ENCODE results near the gene TEKTIP1.

DNA sequence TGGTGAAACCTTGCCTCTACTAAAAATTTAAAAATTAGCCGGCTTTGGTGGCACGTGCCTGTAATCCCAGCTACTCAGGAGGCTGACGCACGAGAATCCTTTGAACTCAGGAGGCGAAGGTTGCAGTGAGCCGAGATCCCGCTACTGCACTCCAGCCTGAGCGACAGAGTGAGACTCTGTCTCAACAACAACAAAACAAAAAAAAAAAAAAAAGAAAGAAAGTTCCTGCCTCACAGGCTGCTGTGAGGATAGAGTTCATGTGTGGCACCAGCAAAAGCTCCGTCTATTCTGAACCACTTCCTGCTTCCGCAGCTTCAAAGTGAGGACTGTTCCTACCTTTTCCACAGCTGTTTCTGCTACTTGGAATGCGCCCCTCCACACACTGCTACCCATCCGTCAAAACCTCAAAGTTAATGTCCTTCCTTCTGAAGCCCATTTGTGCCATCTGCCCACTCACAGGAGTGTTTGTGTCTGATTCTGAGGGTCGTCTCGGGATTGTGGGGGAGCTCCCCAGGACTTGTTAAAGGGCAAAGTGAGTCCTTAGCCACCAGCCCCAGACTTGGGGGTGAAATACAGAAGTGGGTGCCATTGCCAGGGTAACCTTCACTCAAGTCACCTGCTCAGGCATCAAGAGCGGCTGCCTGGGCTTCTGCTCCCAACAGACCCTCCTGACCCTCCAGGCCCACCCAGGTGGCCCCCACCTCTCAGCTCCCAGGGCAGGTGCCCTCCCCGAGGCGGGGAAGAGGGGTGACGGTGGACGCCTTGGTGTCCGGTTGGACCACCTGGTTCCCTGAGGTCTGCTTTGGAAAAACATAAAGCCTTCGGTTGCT lies 15.5 kb downstream of the TEKTIP1 start:
- TF ChIP-seq BHLHE40 (IDR thresholded peaks at IDR 0.05; ENCODE audit: borderline replicate concordance), result no peak
- no peak for TF ChIP-seq TARDBP (IDR thresholded peaks at IDR 0.05)
- no peak for TF ChIP-seq FOXA1 (IDR thresholded peaks at IDR 0.05)
- no peak for TF ChIP-seq FOXK2 (IDR thresholded peaks at IDR 0.05)
- no peak for TF ChIP-seq SUZ12 (IDR thresholded peaks at IDR 0.05)
- TF ChIP-seq SP1 (IDR thresholded peaks at IDR 0.05), result no peak
- no peak for TF ChIP-seq ARNT (IDR thresholded peaks at IDR 0.05)
- TF ChIP-seq HDGF (IDR thresholded peaks at IDR 0.05; ENCODE audit: borderline replicate concordance), result no peak

All from HEK293T (cell line).